Naive thymus-derived CD8-positive, alpha-beta T cell (primary cell): ENCODE results near the gene RBPJL. TPM values are rescaled to one million over a fixed set of nuclear protein-coding genes. Genes with fewer than 3 reads are reported as not detected.

Source experiments
- ATAC-seq, 2 donors: fragments of 150-1000 bp; cut with Tn5 transposase in 1 of 2; sonication (Bioruptor Pico), chemical (Tn5 transposase) in 1 of 2; 1 replicate in 1 of 2; 2 replicates in 1 of 2; pipeline ENCODE4 v1.10.0; 2021; ENCODE audit warnings: mild to moderate bottlenecking in 2 of 2, moderate library complexity in 2 of 2
- POLR2A ChIA-PET: fragments of 350-600 bp; sonication (Branson Sonifier 250); formaldehyde crosslinking; loops from one replicate; lab custom pipeline; 2021; ENCODE audit warnings: antibody characterized with exemption; lab: Charles Lee
- DNase-seq, 10 donors: peaks; one replicate each; pipeline versions ENCODE4 v3.0.0 to v3.0.0-alpha.2; 2020 to 2022
- H3K27ac Mint-ChIP-seq, 10 donors: one replicate each; pipeline ENCODE4 v1.8.0; 2020 to 2022; ENCODE audit warnings: mild to moderate bottlenecking in 10 of 10, mixed read lengths in 10 of 10, moderate library complexity in 4 of 10, inconsistent platforms in 1 of 10
- H3K27me3 Mint-ChIP-seq, 5 donors: one replicate each; pipeline ENCODE4 v1.8.0; 2021 to 2022; ENCODE audit warnings: mixed read lengths in 5 of 5
- H3K36me3 Mint-ChIP-seq, 3 donors: one replicate each; pipeline ENCODE4 v1.8.0; 2020 to 2022; ENCODE audit warnings: mixed read lengths in 3 of 3, mild to moderate bottlenecking in 2 of 3, inconsistent platforms in 1 of 3
- H3K4me1 Mint-ChIP-seq, 4 donors: one replicate each; pipeline ENCODE4 v1.8.0; 2021 to 2022; ENCODE audit warnings: mixed read lengths in 4 of 4
- H3K4me3 Mint-ChIP-seq, 10 donors: one replicate each; pipeline ENCODE4 v1.8.0; 2020 to 2022; ENCODE audit warnings: mild to moderate bottlenecking in 10 of 10, mixed read lengths in 10 of 10, moderate library complexity in 6 of 10, inconsistent platforms in 1 of 10
- H3K9me3 Mint-ChIP-seq, 9 donors: one replicate each; pipeline ENCODE4 v1.8.0; 2020 to 2022; ENCODE audit warnings: mixed read lengths in 9 of 9, mild to moderate bottlenecking in 3 of 9, inconsistent platforms in 1 of 9, moderate library complexity in 1 of 9
- polyA plus RNA-seq, 3 donors: library from polyadenylated mRNA; unstranded; fragments of 300-500 nt; fragmentation: Illumina TruSeq; gene quantifications; one replicate each; pipeline ENCODE4 v1.2.3, GENCODE V29; 2021
- total RNA-seq, 8 experiments: library from RNA in 2 of 8; stranded (reverse) in 2 of 8; gene quantifications; one replicate each; pipeline ENCODE4 v1.2.3 and lab custom pipeline; 2021 to 2026

Gene RBPJL
- total and polyA plus RNA-seq, 5 experiments from 2014 or later = not detected

DNA sequence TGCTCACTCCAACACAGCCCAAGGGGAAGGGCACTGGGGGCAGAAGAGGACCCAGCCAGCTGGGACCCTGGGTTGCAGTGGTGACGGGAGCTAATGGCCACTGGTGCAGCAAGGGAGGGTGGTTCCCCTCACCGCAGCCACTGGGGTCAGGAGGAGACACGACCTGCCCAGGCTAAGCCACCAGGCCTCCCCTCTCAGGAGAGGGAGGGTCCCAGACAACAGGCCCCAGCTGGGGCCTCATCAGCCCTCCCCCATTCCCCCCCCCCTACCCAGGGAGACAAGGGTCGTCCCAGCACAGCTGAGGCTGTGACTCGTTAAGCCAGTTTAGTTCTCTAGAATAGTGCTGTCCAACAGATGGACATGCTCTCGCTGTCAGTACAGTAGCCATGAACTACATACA is 18.7 kb downstream of the RBPJL start:
- no peak overlapping the region for H3K27ac Mint-ChIP-seq
- DNase-seq = no peak
- no peak for ATAC-seq
- no peaks in the 10 kb centered on the region for H3K36me3 Mint-ChIP-seq
- H3K9me3 Mint-ChIP-seq = no peaks in the 10 kb centered on the region
- no peak overlapping the region for H3K4me3 Mint-ChIP-seq
- POLR2A ChIA-PET = interaction anchor here (0.8 kb wide), 1 partner anchor 10 kb away, joined by 4 read pairs; no protein-coding TSS in a partner anchor
- no peaks in the 10 kb centered on the region for H3K27me3 Mint-ChIP-seq
- peaks cover 2 to 11% (median 8%) of the 10 kb centered on the region in 4 donors for H3K4me1 Mint-ChIP-seq

DNA sequence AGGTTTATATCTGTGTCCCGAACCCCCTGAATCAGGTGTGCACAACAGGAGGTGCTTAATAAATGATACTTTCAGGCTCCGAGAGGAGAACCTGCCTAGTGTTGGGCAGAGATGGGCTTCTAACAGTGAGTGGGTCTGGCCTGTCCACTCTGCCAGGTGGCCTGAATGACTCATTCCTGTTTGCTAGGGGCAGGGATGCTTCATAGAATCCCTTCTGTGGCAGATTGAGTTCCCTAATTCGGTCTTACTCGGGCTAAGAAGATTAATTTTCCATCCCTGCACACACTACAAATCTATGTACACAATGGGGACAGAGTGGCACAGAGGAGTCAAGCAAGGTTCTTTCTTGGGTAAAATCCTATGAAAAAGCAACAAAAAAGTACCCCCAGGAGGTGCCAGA is 21.8 kb downstream of the RBPJL start:
- POLR2A ChIA-PET = no interaction called here
- no peaks in the 10 kb centered on the region for H3K4me1 Mint-ChIP-seq
- no peak overlapping the region for H3K27ac Mint-ChIP-seq
- no peak overlapping the region for H3K4me3 Mint-ChIP-seq
- no peaks in the 10 kb centered on the region for H3K36me3 Mint-ChIP-seq
- H3K27me3 Mint-ChIP-seq = no peaks in the 10 kb centered on the region
- DNase-seq (no peak), ATAC-seq (no peak)
- H3K9me3 Mint-ChIP-seq = no peaks in the 10 kb centered on the region

DNA sequence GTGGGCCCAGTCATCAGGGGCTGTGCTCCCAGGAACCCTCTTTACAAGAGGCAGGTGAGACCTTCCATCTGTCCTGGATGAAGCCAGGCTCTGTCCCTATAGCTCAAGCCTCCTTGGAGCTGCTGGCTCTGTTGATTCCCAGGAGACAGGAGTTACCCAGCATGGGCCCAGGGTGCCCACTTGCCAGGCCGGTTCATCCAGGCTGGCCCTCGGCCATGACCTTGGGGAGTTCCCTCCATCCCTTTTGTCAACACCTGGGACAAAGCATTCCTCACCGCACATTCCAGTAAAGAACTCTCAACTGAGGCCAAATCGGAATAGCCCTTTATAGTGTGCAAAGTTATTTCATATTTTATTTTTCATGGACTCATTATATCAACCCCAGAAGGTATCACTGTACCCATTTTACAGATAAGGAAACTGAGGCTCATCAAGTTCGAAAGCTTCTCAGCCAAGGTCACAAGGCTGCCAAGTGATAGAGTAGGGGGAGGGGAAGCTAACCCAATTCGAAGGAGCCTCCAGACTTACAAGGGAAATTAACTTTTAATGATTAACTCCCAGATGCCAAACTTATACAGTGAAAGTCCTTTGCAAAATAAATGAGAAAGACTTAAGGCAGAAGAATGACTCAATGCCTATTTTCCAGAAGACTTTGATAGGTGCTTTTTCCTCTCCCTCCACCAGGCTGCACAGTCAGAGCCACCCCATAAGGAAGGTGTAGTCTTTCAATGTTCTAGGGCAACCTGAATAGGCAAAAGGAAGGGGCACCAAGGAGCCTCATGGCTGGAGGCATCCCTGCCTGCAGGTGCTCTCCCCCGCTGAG is 23.1 kb downstream of the RBPJL start:
- no peaks in the 10 kb centered on the region for H3K36me3 Mint-ChIP-seq
- DNase-seq (no peak), ATAC-seq (no peak)
- no peaks in the 10 kb centered on the region for H3K9me3 Mint-ChIP-seq
- no peak overlapping the region for H3K4me3 Mint-ChIP-seq
- POLR2A ChIA-PET = no interaction called here
- H3K27me3 Mint-ChIP-seq = no peaks in the 10 kb centered on the region
- H3K4me1 Mint-ChIP-seq = no peaks in the 10 kb centered on the region
- no peak overlapping the region for H3K27ac Mint-ChIP-seq

DNA sequence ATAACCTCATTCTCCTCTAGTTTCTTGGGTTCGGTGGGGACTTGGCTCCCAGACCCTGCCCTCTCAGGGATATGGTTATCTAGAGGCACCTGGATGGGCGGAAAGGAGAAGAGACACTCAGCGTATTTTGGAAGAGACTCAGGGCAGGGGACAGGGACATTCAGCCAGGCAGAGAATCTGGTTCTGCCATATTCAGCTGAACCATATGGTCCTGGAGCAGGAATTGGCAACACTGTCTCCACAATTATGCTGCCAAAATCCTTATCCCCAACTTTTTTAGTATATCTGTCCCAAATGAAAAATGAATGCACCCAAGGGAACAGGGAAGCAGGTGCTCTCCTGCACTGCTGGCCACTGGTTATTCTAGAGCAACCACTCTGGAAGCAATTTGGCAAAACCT is 23.8 kb downstream of the RBPJL start:
- H3K27ac Mint-ChIP-seq = no peak overlapping the region
- POLR2A ChIA-PET = no interaction called here

GRCh38 chr20:45336530-45337366 is 30.1 kb downstream of the RBPJL start:
- ATAC-seq = no peak
- H3K36me3 Mint-ChIP-seq = no peaks in the 10 kb centered on the region
- H3K27me3 Mint-ChIP-seq = peaks cover 0 to 2% (median 0%) of the 10 kb centered on the region in 5 donors

More for the DNA sequence above, 23.8 kb downstream of the RBPJL start:
- ATAC-seq (no peak), DNase-seq (no peak)
- no peak overlapping the region for H3K4me3 Mint-ChIP-seq
- no peaks in the 10 kb centered on the region for H3K27me3 Mint-ChIP-seq
- no peaks in the 10 kb centered on the region for H3K9me3 Mint-ChIP-seq
- H3K36me3 Mint-ChIP-seq = no peaks in the 10 kb centered on the region
- no peaks in the 10 kb centered on the region for H3K4me1 Mint-ChIP-seq

DNA sequence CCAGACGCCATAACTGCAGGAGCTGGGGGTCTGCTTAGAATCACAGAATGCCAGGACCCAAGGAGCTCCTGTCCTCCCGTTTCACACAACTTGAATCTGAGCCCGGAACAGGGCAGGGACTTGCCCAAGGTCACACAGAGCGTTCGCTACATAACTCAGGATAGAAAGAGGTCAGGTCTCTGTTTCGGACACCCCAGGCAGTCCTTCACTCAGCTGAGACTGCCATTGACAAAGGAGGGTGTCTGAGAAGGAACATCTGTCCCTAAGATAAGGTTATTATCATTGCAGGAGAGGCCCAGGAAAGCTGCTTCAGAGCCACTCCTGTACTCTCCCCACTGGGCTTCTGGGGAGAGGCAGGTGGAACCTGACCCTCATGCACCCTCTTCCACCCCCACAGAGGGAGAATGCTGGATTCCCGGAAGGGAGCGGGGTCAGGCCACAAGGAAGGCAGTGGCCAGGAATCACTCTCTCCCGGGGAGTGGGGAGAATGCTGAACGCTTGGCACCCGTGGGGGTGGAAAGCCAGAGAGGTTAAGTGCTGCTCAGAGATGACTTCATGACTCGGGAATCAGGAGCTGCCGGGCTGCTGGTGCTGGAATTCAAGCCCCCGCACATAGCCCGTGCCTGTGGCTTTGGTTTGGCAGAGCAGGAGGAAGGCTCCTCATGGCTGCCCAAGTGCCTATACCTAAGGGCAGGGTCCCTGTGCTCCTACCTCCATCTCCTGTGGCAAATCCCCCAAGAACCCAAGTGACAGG is 30.9 kb downstream of the RBPJL start:
- Mint-ChIP-seq H3K27ac (no peak overlapping the region), H3K9me3 (no peaks in the 10 kb centered on the region), H3K4me3 (no peak overlapping the region), H3K4me1 (no peaks in the 10 kb centered on the region), H3K36me3 (no peaks in the 10 kb centered on the region), H3K27me3 (peaks cover 0 to 2% (median 0%) of the 10 kb centered on the region in 5 donors)
- ATAC-seq = no peak
- POLR2A ChIA-PET = no interaction called here
- DNase-seq = no peak

More at GRCh38 chr20:45336530-45337366, 30.1 kb downstream of the RBPJL start:
- Mint-ChIP-seq H3K9me3 (no peaks in the 10 kb centered on the region), H3K27ac (no peak overlapping the region), H3K4me1 (no peaks in the 10 kb centered on the region), H3K4me3 (no peak overlapping the region)
- DNase-seq = no peak
- POLR2A ChIA-PET = interaction anchor here (0.6 kb wide), 1 partner anchor 11 kb away, joined by 4 read pairs; no protein-coding TSS in a partner anchor

DNA sequence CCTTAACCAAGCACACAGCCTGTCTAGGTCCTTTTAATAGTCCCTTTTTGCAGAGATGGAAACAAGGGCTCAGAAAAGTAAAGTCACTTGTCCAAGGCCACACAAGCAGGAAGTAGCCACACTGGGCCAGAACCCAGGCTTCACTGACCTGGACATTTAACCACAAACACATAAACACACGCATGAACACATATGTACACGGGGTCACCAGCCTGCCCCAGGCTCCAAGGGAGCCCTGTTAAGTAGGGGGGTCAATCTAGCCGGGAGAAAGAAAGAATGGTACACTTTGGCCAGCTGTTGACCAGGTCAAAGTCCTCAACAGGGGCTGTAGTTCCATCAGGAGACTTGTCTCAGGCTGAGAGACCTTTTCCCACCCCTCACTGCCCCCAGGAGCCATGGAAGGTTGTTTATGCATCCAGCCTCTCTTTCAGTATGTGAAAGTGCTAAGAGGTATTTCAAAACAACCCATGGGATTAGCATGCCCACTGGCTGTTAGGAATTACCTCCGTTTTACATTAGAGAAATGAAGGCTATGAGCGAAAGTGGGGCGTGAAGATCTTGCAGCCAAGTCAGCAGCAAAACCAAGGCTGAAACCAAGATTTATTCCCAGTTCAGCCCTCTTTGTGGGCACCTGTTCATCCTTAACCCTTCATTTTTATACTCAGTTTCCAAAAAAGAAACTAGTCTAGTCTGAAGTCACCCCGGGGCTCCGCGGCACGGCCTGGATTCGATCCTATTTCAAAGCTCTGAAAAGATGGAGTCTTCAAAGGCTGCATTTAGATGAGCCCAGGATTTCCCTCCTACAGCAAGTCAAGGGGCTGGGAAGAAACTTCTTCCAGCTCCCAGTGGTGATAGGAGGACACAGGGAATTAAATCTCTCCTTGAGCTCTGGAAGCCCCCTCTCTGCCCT is 31.7 kb downstream of the RBPJL start:
- Mint-ChIP-seq H3K4me3 (no peak overlapping the region), H3K36me3 (no peaks in the 10 kb centered on the region), H3K27me3 (peaks cover 0 to 7% (median 0%) of the 10 kb centered on the region in 5 donors), H3K27ac (no peak overlapping the region), H3K4me1 (no peaks in the 10 kb centered on the region), H3K9me3 (no peaks in the 10 kb centered on the region)
- POLR2A ChIA-PET = no interaction called here
- no peak for DNase-seq
- no peak for ATAC-seq

DNA sequence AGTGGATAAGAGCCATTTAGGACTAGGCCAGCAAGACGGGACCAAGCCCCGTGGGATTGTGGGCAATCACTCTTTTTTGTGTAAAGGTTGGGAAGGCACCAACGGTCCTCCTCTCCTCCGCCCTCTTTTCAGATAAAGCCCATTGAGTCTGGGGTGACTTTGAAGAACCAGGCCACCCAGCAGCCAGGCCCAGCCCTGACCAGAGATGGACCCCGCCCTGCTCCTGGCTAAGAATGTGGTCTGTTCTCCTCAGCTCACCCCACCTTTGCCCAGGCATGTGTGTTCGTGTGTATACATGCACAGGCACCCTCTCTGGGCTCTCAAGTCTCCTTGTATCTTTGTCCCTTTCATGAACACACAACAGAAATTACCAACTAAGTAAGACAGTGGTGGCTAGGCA is 32.4 kb downstream of the RBPJL start:
- Mint-ChIP-seq H3K4me1 (no peaks in the 10 kb centered on the region), H3K27me3 (peaks cover 0 to 8% (median 0%) of the 10 kb centered on the region in 5 donors), H3K36me3 (no peaks in the 10 kb centered on the region), H3K27ac (no peak overlapping the region), H3K4me3 (no peak overlapping the region), H3K9me3 (no peaks in the 10 kb centered on the region)
- POLR2A ChIA-PET = no interaction called here
- ATAC-seq = no peak
- no peak for DNase-seq

DNA sequence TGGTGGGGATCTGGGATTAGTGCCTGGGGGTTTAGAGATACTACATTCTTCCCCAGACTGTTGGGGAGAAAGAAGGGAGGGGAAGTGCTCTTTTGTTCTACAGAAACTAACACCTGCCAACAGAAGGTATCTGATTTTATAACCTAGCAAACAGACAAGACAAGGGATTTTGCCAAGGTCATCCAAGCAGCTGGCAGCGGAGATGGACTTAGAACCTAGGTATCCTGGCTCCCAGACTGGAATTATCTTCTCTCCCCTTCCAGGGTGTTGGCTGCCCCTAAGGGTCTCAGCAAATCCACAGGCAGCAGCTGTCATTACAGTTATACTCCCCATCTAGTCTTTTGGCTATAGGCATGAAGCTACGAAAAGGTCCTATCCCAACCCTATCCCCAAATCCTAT is 33.2 kb downstream of the RBPJL start:
- DNase-seq (no peak), ATAC-seq (no peak)
- H3K27ac Mint-ChIP-seq = no peak overlapping the region
- H3K4me3 Mint-ChIP-seq = no peak overlapping the region
- H3K4me1 Mint-ChIP-seq = no peaks in the 10 kb centered on the region
- H3K27me3 Mint-ChIP-seq = peaks cover 0 to 10% (median 3%) of the 10 kb centered on the region in 5 donors
- POLR2A ChIA-PET = no interaction called here
- no peaks in the 10 kb centered on the region for H3K36me3 Mint-ChIP-seq
- no peaks in the 10 kb centered on the region for H3K9me3 Mint-ChIP-seq

DNA sequence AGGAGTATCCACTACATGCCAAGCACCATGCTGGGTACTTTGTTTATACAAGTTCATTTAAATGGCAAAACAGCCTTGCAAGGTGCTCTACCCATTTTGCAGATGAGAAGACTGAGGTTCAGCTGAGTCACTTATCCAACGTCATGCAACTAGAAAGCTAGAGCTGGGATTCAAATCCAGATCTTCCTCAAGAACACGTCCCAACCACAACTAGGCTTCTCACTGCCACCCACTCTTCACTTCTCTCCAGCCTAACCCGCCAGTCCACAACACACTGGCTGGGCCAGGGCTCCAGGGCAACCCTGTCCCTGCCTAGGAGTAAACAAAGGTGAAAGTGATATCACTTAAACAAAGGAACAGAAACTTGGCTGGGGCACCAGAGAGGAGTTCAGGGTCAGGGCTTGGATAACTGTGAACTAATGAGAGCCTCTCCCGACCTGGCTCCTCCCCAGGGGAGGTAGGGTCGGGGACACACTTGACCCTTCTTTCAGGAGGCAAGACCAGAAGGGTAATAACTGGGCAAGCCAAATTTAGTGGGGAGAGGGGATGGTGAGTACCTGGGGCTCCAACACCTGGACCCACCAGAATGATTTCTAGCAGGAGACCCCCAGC is 33.7 kb downstream of the RBPJL start:
- H3K27ac Mint-ChIP-seq = no peak overlapping the region
- no peaks in the 10 kb centered on the region for H3K36me3 Mint-ChIP-seq
- peaks cover 3 to 13% (median 8%) of the 10 kb centered on the region in 5 donors for H3K27me3 Mint-ChIP-seq
- H3K4me3 Mint-ChIP-seq = no peak overlapping the region
- no peaks in the 10 kb centered on the region for H3K4me1 Mint-ChIP-seq
- DNase-seq (no peak), ATAC-seq (no peak)
- H3K9me3 Mint-ChIP-seq = no peaks in the 10 kb centered on the region
- POLR2A ChIA-PET = no interaction called here

DNA sequence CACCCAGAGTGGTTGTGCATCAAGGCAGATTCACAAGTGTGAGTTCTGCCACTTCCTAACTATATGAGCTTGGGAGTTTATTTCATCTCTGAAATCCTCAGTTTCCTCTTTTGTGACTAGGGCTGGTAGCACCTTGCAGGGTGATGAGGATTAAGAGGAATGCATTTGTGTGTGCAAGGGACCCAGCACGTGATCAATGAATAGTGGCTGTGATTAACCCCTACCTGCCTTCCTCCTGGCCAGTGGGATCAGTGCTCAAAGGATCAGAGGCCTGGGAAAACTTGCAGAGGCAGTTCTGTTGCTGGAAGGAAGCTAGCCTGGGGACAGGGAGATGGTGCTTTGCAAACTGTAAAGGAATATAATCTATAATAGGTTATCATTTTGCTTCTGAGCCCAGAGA is 34.3 kb downstream of the RBPJL start:
- H3K27ac Mint-ChIP-seq = peak overlapping the region in 1 of 10 donors; percentile 34
- no peak for ATAC-seq
- no peaks in the 10 kb centered on the region for H3K9me3 Mint-ChIP-seq
- no peak for DNase-seq
- H3K27me3 Mint-ChIP-seq = peaks cover 3 to 18% (median 14%) of the 10 kb centered on the region in 5 donors
- POLR2A ChIA-PET = no interaction called here
- H3K4me1 Mint-ChIP-seq = peaks cover 0 to 2% (median 0%) of the 10 kb centered on the region in 4 donors
- H3K36me3 Mint-ChIP-seq = no peaks in the 10 kb centered on the region
- no peak overlapping the region for H3K4me3 Mint-ChIP-seq
